IPS DF 6.9 (cell line): ENCODE results near the gene LENG8.

Experiments used
- DNase-seq: peaks from one replicate; pipeline ENCODE4 v3.0.0-alpha.2; 2013; ENCODE audit warnings: low read depth, low spot score
- H3K27ac ChIP-seq: one replicate; pipeline ENCODE4 v1.5.1; 2013; ENCODE audit warnings: low read length, control low read depth
- H3K27me3 ChIP-seq: 2 replicates; pipeline ENCODE4 v1.6.1; 2013; ENCODE audit warnings: mild to moderate bottlenecking, low read length; ENCODE audit not compliant: control insufficient read depth, insufficient read depth
- H3K36me3 ChIP-seq: 2 replicates; pipeline ENCODE4 v1.6.1; 2013; ENCODE audit warnings: low read length; ENCODE audit not compliant: control insufficient read depth, insufficient read depth
- H3K4me1 ChIP-seq: 2 replicates; pipeline ENCODE4 v1.6.1; 2013; ENCODE audit warnings: low read length; ENCODE audit not compliant: control insufficient read depth, insufficient read depth
- H3K4me3 ChIP-seq: 2 replicates; pipeline ENCODE4 v1.5.1; 2013; ENCODE audit warnings: mild to moderate bottlenecking, low read length
- H3K9me3 ChIP-seq: 2 replicates; pipeline ENCODE4 v1.6.1; 2013; ENCODE audit warnings: low read length, inconsistent platforms; ENCODE audit not compliant: control insufficient read depth, insufficient read depth
- WGBS: extraction: QIAGEN DNeasy Blood & Tissue Kit; methylation state at CpG from one replicate; pipeline ENCODE4 v1.1.7; 2013; ENCODE audit warnings: mixed read lengths, missing lambda C conversion rate; ENCODE audit not compliant: insufficient read length, insufficient coverage; 5-methylcytosine and 5-hydroxymethylcytosine counted together

Gene LENG8

GRCh38 chr19:54415901-54416673 is 32.9 kb upstream of the LENG8 start:
- Histone ChIP-seq H3K4me3 (peak overlapping the region; percentile 60; the same call in 1 of the 2 replicates), H3K27ac (no peak overlapping the region), H3K36me3 (no peaks in the 10 kb centered on the region), H3K27me3 (peaks cover 4% of the 10 kb centered on the region; the same call in 1 of the 2 replicates), H3K4me1 (peaks cover 4% of the 10 kb centered on the region; the same call in 1 of the 2 replicates), H3K9me3 (peaks cover 1% of the 10 kb centered on the region; the same call in 1 of the 2 replicates)
- WGBS: no CpG with 5 or more reads among the region's 28 CpGs
- no peak for DNase-seq

- H3K4me3 ChIP-seq: no peak overlapping the region; the same call in 1 of the 2 replicates
- H3K27ac ChIP-seq: no peak overlapping the region
- 100% methylated on average over 3 of the region's 44 CpGs for WGBS
- DNase-seq: no peak
- H3K4me1 ChIP-seq: peaks cover 10% of the 10 kb centered on the region
- H3K9me3 ChIP-seq: peaks cover 1% of the 10 kb centered on the region; the same call in 1 of the 2 replicates
- no peaks in the 10 kb centered on the region for H3K36me3 ChIP-seq
- H3K27me3 ChIP-seq: peaks cover 4% of the 10 kb centered on the region; the same call in 1 of the 2 replicates
These were observed 32.1 kb upstream of the LENG8 start for GRCh38 chr19:54416695-54417491.

- Histone ChIP-seq H3K36me3 (no peaks in the 10 kb centered on the region; the same call in 1 of the 2 replicates), H3K27me3 (peaks cover 4% of the 10 kb centered on the region; the same call in 1 of the 2 replicates), H3K9me3 (peaks cover 1% of the 10 kb centered on the region; the same call in 1 of the 2 replicates), H3K4me3 (no peak overlapping the region), H3K27ac (no peak overlapping the region), H3K4me1 (peaks cover 15% of the 10 kb centered on the region)
- no peak for DNase-seq
- WGBS: no CpG with 5 or more reads among the region's 25 CpGs
These were observed 30.7 kb upstream of the LENG8 start for GRCh38 chr19:54418030-54418929.

- Histone ChIP-seq H3K4me3 (no peak overlapping the region), H3K27me3 (peaks cover 4% of the 10 kb centered on the region; the same call in 1 of the 2 replicates), H3K27ac (no peak overlapping the region), H3K4me1 (peaks cover 15% of the 10 kb centered on the region), H3K36me3 (no peaks in the 10 kb centered on the region; the same call in 1 of the 2 replicates), H3K9me3 (peaks cover 1% of the 10 kb centered on the region; the same call in 1 of the 2 replicates)
- DNase-seq: no peak
- no CpG with 5 or more reads among the region's 26 CpGs for WGBS
These were observed 29.8 kb upstream of the LENG8 start for GRCh38 chr19:54418930-54419800.

- WGBS: no CpG with 5 or more reads among the region's 10 CpGs
- no peaks in the 10 kb centered on the region; the same call in 1 of the 2 replicates for H3K27me3 ChIP-seq
These were observed 29.0 kb upstream of the LENG8 start for GRCh38 chr19:54420068-54420382.

GRCh38 chr19:54420383-54421168 is 28.4 kb upstream of the LENG8 start:
- DNase-seq: no peak
- H3K4me3 ChIP-seq: no peak overlapping the region; the same call in 1 of the 2 replicates
- no peaks in the 10 kb centered on the region; the same call in 1 of the 2 replicates for H3K36me3 ChIP-seq
- H3K9me3 ChIP-seq: no peaks in the 10 kb centered on the region
- no peak overlapping the region for H3K27ac ChIP-seq
- no CpG with 5 or more reads among the region's 37 CpGs for WGBS
- H3K27me3 ChIP-seq: no peaks in the 10 kb centered on the region; the same call in 1 of the 2 replicates
- peaks cover 15% of the 10 kb centered on the region for H3K4me1 ChIP-seq

More at GRCh38 chr19:54420068-54420382, 29.0 kb upstream of the LENG8 start:
- DNase-seq: no peak
- Histone ChIP-seq H3K36me3 (no peaks in the 10 kb centered on the region; the same call in 1 of the 2 replicates), H3K27ac (no peak overlapping the region), H3K4me3 (no peak overlapping the region), H3K4me1 (peaks cover 15% of the 10 kb centered on the region), H3K9me3 (no peaks in the 10 kb centered on the region)

- Histone ChIP-seq H3K4me3 (no peak overlapping the region), H3K27me3 (no peaks in the 10 kb centered on the region; the same call in 1 of the 2 replicates), H3K27ac (no peak overlapping the region), H3K4me1 (peaks cover 15% of the 10 kb centered on the region), H3K36me3 (no peaks in the 10 kb centered on the region; the same call in 1 of the 2 replicates), H3K9me3 (no peaks in the 10 kb centered on the region)
- WGBS: no CpG with 5 or more reads among the region's 9 CpGs
- DNase-seq: no peak
These were observed 27.9 kb upstream of the LENG8 start for GRCh38 chr19:54421169-54421516.

- WGBS: no CpG with 5 or more reads among the region's 7 CpGs
- DNase-seq: no peak
These were observed 27.5 kb upstream of the LENG8 start for GRCh38 chr19:54421521-54421920.

More at GRCh38 chr19:54421521-54421920, 27.5 kb upstream of the LENG8 start:
- Histone ChIP-seq H3K4me1 (peaks cover 15% of the 10 kb centered on the region), H3K9me3 (no peaks in the 10 kb centered on the region), H3K36me3 (no peaks in the 10 kb centered on the region; the same call in 1 of the 2 replicates), H3K27me3 (no peaks in the 10 kb centered on the region; the same call in 1 of the 2 replicates), H3K4me3 (no peak overlapping the region), H3K27ac (no peak overlapping the region)
